Lung (tissue), 12 donors: Measurements from ENCODE around the gene MEF2B. TPM values are rescaled to one million over a fixed set of nuclear protein-coding genes. Genes with fewer than 3 reads are reported as not detected.

Experiments used
- ATAC-seq: fragments of 200-7000 bp; cut with Tn5 transposase; one replicate; pipeline ENCODE4 v1.9.1; 2020; ENCODE audit warnings: moderate number of reproducible peaks; ENCODE audit not compliant: insufficient read depth, low FRiP score
- DNase-seq, 3 donors: peaks; one replicate each; pipeline ENCODE4 v3.0.0-alpha.2; 2013 to 2017
- H3K27ac ChIP-seq, 2 donors: one replicate each; pipeline ENCODE4 v1.5.1; 2013; ENCODE audit warnings: mild to moderate bottlenecking in 2 of 2, moderate library complexity in 2 of 2, control low read depth in 1 of 2, inconsistent platforms in 1 of 2, low read depth in 1 of 2, low read length in 1 of 2
- H3K27me3 ChIP-seq, 3 donors: one replicate each; pipeline ENCODE4 v1.5.1; 2013; ENCODE audit warnings: low read length in 2 of 3; ENCODE audit not compliant: control insufficient read depth in 3 of 3, insufficient read depth in 3 of 3
- H3K36me3 ChIP-seq, 4 donors: one replicate each; pipeline ENCODE4 v1.5.1; 2013; ENCODE audit warnings: low read length in 4 of 4, mild to moderate bottlenecking in 1 of 4, moderate library complexity in 1 of 4; ENCODE audit not compliant: control insufficient read depth in 4 of 4, insufficient read depth in 4 of 4
- H3K4me1 ChIP-seq, 5 donors: one replicate each; pipeline ENCODE4 v1.5.1; 2013; ENCODE audit warnings: low read length in 5 of 5, mild to moderate bottlenecking in 2 of 5, moderate library complexity in 1 of 5; ENCODE audit not compliant: control insufficient read depth in 5 of 5, insufficient read depth in 5 of 5
- H3K4me3 ChIP-seq: one replicate; pipeline ENCODE4 v1.5.1; 2013; ENCODE audit warnings: mild to moderate bottlenecking, control low read depth, moderate library complexity
- H3K9ac ChIP-seq, 2 donors: one replicate each; pipeline ENCODE4 v1.5.1; 2013; ENCODE audit warnings: low read length in 2 of 2, control low read depth in 1 of 2; ENCODE audit not compliant: insufficient read depth in 1 of 2
- H3K9me3 ChIP-seq, 4 donors: one replicate each; pipeline ENCODE4 v1.5.1; 2013; ENCODE audit warnings: low read length in 3 of 4, mild to moderate bottlenecking in 1 of 4, moderate library complexity in 1 of 4; ENCODE audit not compliant: control insufficient read depth in 4 of 4, insufficient read depth in 3 of 4
- CTCF ChIP-seq: IDR thresholded peaks from 2 replicates; pipeline ENCODE4 v1.5.1; 2012; ENCODE audit warnings: mild to moderate bottlenecking; ENCODE audit errors: control extremely low read depth, extremely low read depth
- WGBS, 2 donors: extraction: QIAGEN DNeasy Blood & Tissue Kit; methylation state at CpG; one replicate each; pipeline ENCODE4 v1.1.7; 2013; 5-methylcytosine and 5-hydroxymethylcytosine counted together
- polyA plus RNA-seq, 2 donors: library from polyadenylated mRNA; stranded (reverse); fragments of 200-250 nt; gene quantifications; one replicate each; pipeline ENCODE4 v1.2.1, GENCODE V29; 2013
- total RNA-seq, 2 donors: library from RNA; depleted of rRNA in 1 of 2; stranded (reverse); fragments of >200 nt in 1 of 2; gene quantifications; one replicate each; pipeline ENCODE4 v1.2.1, GENCODE V29; 2014 to 2021
- donor health status: control.
- donor health status: control.
- donor health status: Bipolar disorder and iron deficiency.
- donor health status: healthy.
- donor health status: DM: yes; HTN: yes; CAD: no.

The MEF2B gene
- total and polyA plus RNA-seq, 4 donors = 0.44 to 1.8 (median 0.61) TPM

- no peak for ATAC-seq
- DNase-seq = no peak
- Histone ChIP-seq H3K9me3 (no peaks in the 10 kb centered on the region), H3K9ac (peak overlapping the region in 1 of 2 donors; percentile 87), H3K27me3 (no peaks in the 10 kb centered on the region), H3K4me3 (peak overlapping the region; percentile 41), H3K36me3 (peaks cover 3 to 10% (median 9%) of the 10 kb centered on the region in 4 donors), H3K27ac (peak overlapping the region; percentile 43 to 76), H3K4me1 (peaks cover 0 to 15% (median 9%) of the 10 kb centered on the region in 5 donors)
- WGBS, 2 donors = 0% methylated on average over 22 of the region's 22 CpGs
- no peak for TF ChIP-seq CTCF
Measured at GRCh38 chr19:19192910-19193423, 22.9 kb upstream of the MEF2B start.

- TF ChIP-seq CTCF = peak; percentile 21
- peak within 1 kb of the TSS; percentile 98 to 100 for H3K27ac ChIP-seq
- ATAC-seq (peak; percentile 95), DNase-seq (peak; percentile 100)
- WGBS, 2 donors = 0% methylated on average over 50 to 53 of the region's 53 CpGs
- peak within 1 kb of the TSS; percentile 88 for H3K4me3 ChIP-seq
- H3K4me1 ChIP-seq = peaks cover 0 to 15% (median 9%) of the 10 kb centered on the region in 5 donors
- H3K9ac ChIP-seq = peak within 1 kb of the TSS; percentile 75 to 93
- peaks cover under 1 to 10% (median 6%) of the 10 kb centered on the region in 4 donors for H3K36me3 ChIP-seq
- no peaks in the 10 kb centered on the region for H3K27me3 ChIP-seq
- H3K9me3 ChIP-seq = no peaks in the 10 kb centered on the region
Measured at GRCh38 chr19:19192078-19192882, 22.2 kb upstream of the MEF2B start, which contains the start of the genes BORCS8 and RFXANK. BORCS8 (minus strand) TSS chr19:19192152; CDS start chr19:19192117, 35 bp downstream. RFXANK (plus strand) TSS chr19:19192258; CDS start chr19:19193947, 1,689 bp downstream.

GRCh38 chr19:19191768-19192077 lies 21.7 kb upstream of the MEF2B start:
- no peak for ATAC-seq
- WGBS, 2 donors = 0% methylated on average over 16 to 17 of the region's 17 CpGs

More at GRCh38 chr19:19191768-19192077, 21.7 kb upstream of the MEF2B start:
- DNase-seq = no peak
- Histone ChIP-seq H3K4me3 (peak overlapping the region; percentile 88), H3K9me3 (no peaks in the 10 kb centered on the region), H3K27me3 (no peaks in the 10 kb centered on the region), H3K4me1 (peaks cover 0 to 15% (median 9%) of the 10 kb centered on the region in 5 donors), H3K27ac (peak overlapping the region; percentile 98 to 100), H3K36me3 (peaks cover 0 to 4% (median 2%) of the 10 kb centered on the region in 4 donors), H3K9ac (peak overlapping the region; percentile 70 to 73)
- no peak for TF ChIP-seq CTCF
